HEK293 (cell line): ENCODE results near the gene GGA1.
A peak's percentile ranks its signal among the peaks of the same experiment; 100 is the strongest.

ENCODE experiments used
- KLF10 ChIP-seq: fragments of 450-650 bp; IDR thresholded peaks from 2 replicates; pipeline ENCODE4 v1.5.1; 2018; ENCODE audit warnings: missing biosample characterization, mild to moderate bottlenecking, missing genetic modification characterization
- MEIS1 ChIP-seq: sonication (generic); formaldehyde crosslinking; IDR thresholded peaks from 2 replicates; pipeline ENCODE4 v1.8.1; 2022; ENCODE audit warnings: missing genetic modification reagents, mild to moderate bottlenecking, borderline replicate concordance
- OVOL3 ChIP-seq: fragments of 450-650 bp; formaldehyde crosslinking; IDR thresholded peaks from 2 replicates; pipeline ENCODE4 v1.5.1; 2016; ENCODE audit warnings: missing biosample characterization, missing genetic modification characterization
- PRDM2 ChIP-seq: fragments of 450-650 bp; formaldehyde crosslinking; IDR thresholded peaks from 2 replicates; pipeline ENCODE4 v1.5.1; 2016; ENCODE audit warnings: missing biosample characterization, missing genetic modification characterization, borderline replicate concordance
- SP2 ChIP-seq: fragments of 450-650 bp; formaldehyde crosslinking; IDR thresholded peaks from 2 replicates; pipeline ENCODE4 v1.5.1; 2016; ENCODE audit warnings: missing biosample characterization, missing genetic modification characterization
- ZBTB20 ChIP-seq: fragments of 450-650 bp; formaldehyde crosslinking; IDR thresholded peaks from 2 replicates; pipeline ENCODE4 v1.5.1; 2016; ENCODE audit warnings: missing biosample characterization, missing genetic modification characterization
- ZBTB49 ChIP-seq: fragments of 450-650 bp; formaldehyde crosslinking; IDR thresholded peaks from 2 replicates; pipeline ENCODE4 v1.5.1; 2016; ENCODE audit warnings: missing biosample characterization, missing genetic modification characterization, low read depth
- ZNF138 ChIP-seq: fragments of 450-650 bp; formaldehyde crosslinking; IDR thresholded peaks from 2 replicates; pipeline ENCODE4 v1.5.1; 2016; ENCODE audit warnings: missing biosample characterization, missing genetic modification characterization, borderline replicate concordance
- ZNF148 ChIP-seq: fragments of 450-650 bp; formaldehyde crosslinking; IDR thresholded peaks from 2 replicates; pipeline ENCODE4 v1.5.0; 2017; ENCODE audit warnings: missing biosample characterization, missing genetic modification characterization, borderline replicate concordance
- ZNF2 ChIP-seq: fragments of 450-650 bp; formaldehyde crosslinking; IDR thresholded peaks from 2 replicates; pipeline ENCODE4 v1.5.1; 2016; ENCODE audit warnings: missing biosample characterization, missing genetic modification characterization
- ZNF248 ChIP-seq: fragments of 450-650 bp; formaldehyde crosslinking; IDR thresholded peaks from 2 replicates; pipeline ENCODE4 v1.5.1; 2017; ENCODE audit warnings: missing biosample characterization, missing genetic modification characterization
- ZNF280C ChIP-seq: fragments of 450-650 bp; formaldehyde crosslinking; IDR thresholded peaks from 2 replicates; pipeline ENCODE4 v1.5.1; 2016; ENCODE audit warnings: missing biosample characterization, missing genetic modification characterization
- ZNF518A ChIP-seq: fragments of 450-650 bp; formaldehyde crosslinking; conservative IDR thresholded peaks from 2 replicates; pipeline ENCODE4 v1.5.1; 2016; ENCODE audit warnings: low read depth, missing biosample characterization, missing genetic modification characterization
- ZNF645 ChIP-seq: fragments of 450-650 bp; formaldehyde crosslinking; IDR thresholded peaks from 2 replicates; pipeline ENCODE4; 2016; ENCODE audit warnings: missing biosample characterization, missing genetic modification characterization
- ZNF658 ChIP-seq: fragments of 450-650 bp; formaldehyde crosslinking; IDR thresholded peaks from 2 replicates; pipeline ENCODE4; 2016; ENCODE audit warnings: missing biosample characterization, missing genetic modification characterization
- ZNF677 ChIP-seq: fragments of 450-650 bp; IDR thresholded peaks from 2 replicates; pipeline ENCODE4 v1.5.0; 2018; ENCODE audit warnings: missing biosample characterization, mild to moderate bottlenecking, missing genetic modification characterization, moderate library complexity
- ZNF76 ChIP-seq: fragments of 450-650 bp; formaldehyde crosslinking; IDR thresholded peaks from 2 replicates; pipeline ENCODE4; 2016; ENCODE audit warnings: low read depth, missing biosample characterization, missing genetic modification characterization, borderline replicate concordance
- ZSCAN23 ChIP-seq: fragments of 450-650 bp; formaldehyde crosslinking; IDR thresholded peaks from 2 replicates; pipeline ENCODE4 v1.5.1; 2016; ENCODE audit warnings: missing biosample characterization, missing genetic modification characterization

GGA1 gene

GRCh38 chr22:37607010-37607934 lies 1.4 kb upstream of the GGA1 start (continued):
- TF ChIP-seq PRDM2 (tag by site-specific recombination) = no peak
- TF ChIP-seq ZNF677 (tag by site-specific recombination) = no peak
- TF ChIP-seq ZNF76 (tag by site-specific recombination) = peak; percentile 24; the same call in 1 of the 2 replicates
- TF ChIP-seq ZNF248 (tag by site-specific recombination) = no peak
- no peak for TF ChIP-seq ZNF518A (tag by site-specific recombination)
- TF ChIP-seq OVOL3 (tag by site-specific recombination) = no peak
- TF ChIP-seq ZNF2 = peak; percentile 60; the same call in 1 of the 2 replicates
- no peak for TF ChIP-seq ZBTB49 (tag by site-specific recombination)
- 0 out of 2 replicates have a peak, but pooled peaks have one; percentile 27 for TF ChIP-seq KLF10 (tag by site-specific recombination)
- TF ChIP-seq MEIS1 (CRISPR knock-in tag) = no peak
- TF ChIP-seq ZNF148 (tag by site-specific recombination) = no peak
- peak; percentile 7; the same call in 1 of the 2 replicates for TF ChIP-seq ZBTB20 (tag by site-specific recombination)
- TF ChIP-seq ZNF138 (tag by site-specific recombination) = no peak
- no peak for TF ChIP-seq ZNF658
- TF ChIP-seq SP2 (tag by site-specific recombination) = no peak
- no peak for TF ChIP-seq ZNF645 (tag by site-specific recombination)
- no peak for TF ChIP-seq ZSCAN23 (tag by site-specific recombination)
- TF ChIP-seq ZNF280C (tag by site-specific recombination) = no peak
